GM12878 (cell line): ENCODE measurements around the gene STX10. TPM values are rescaled to one million over a fixed set of nuclear protein-coding genes. Genes with fewer than 3 reads are reported as not detected.

Experiments
- CEBPZ ChIP-seq: fragments of 150-350 bp; IDR thresholded peaks from 2 replicates; pipeline ENCODE4 v1.6.1; 2016; ENCODE audit warnings: low read depth, low read length
- DPF2 ChIP-seq: fragments of 450-650 bp; IDR thresholded peaks from 2 replicates; pipeline ENCODE4 v1.6.1; 2017; ENCODE audit warnings: mild to moderate bottlenecking
- EGR1 ChIP-seq, 2 experiments: IDR thresholded peaks; 1 replicate in 1 of 2; 2 replicates in 1 of 2; pipeline ENCODE4 v1.6.1; 2011 to 2012; ENCODE audit warnings: low read depth in 2 of 2, low read length in 2 of 2, borderline replicate concordance in 1 of 2, mild to moderate bottlenecking in 1 of 2, moderate library complexity in 1 of 2
- ELK1 ChIP-seq: IDR thresholded peaks from 2 replicates; pipeline ENCODE4 v1.6.1; 2012; ENCODE audit warnings: low read depth, low read length, improper control_type of control experiment
- ESRRA ChIP-seq: IDR thresholded peaks from 2 replicates; pipeline ENCODE4 v1.6.1; 2012; ENCODE audit warnings: mild to moderate bottlenecking, low read length, improper control_type of control experiment
- FOXK2 ChIP-seq: fragments of 450-650 bp; IDR thresholded peaks from 2 replicates; pipeline ENCODE4 v1.6.1; 2017; ENCODE audit warnings: mild to moderate bottlenecking, moderate library complexity
- GABPA ChIP-seq: IDR thresholded peaks from 2 replicates; pipeline ENCODE4 v1.6.1; 2014; ENCODE audit warnings: antibody characterized with exemption, low read depth, mild to moderate bottlenecking, inconsistent platforms
- HDAC2 ChIP-seq: fragments of 200-600 bp; sonication (generic); IDR thresholded peaks from 2 replicates; pipeline ENCODE4 v1.6.1; 2017
- JUND ChIP-seq: IDR thresholded peaks from 2 replicates; pipeline ENCODE4 v1.6.1; 2012; ENCODE audit warnings: low read depth, mild to moderate bottlenecking, low read length, improper control_type of control experiment, moderate library complexity
- KLF5 ChIP-seq: fragments of 450-650 bp; IDR thresholded peaks from 2 replicates; pipeline ENCODE4 v1.6.1; 2014; ENCODE audit warnings: mild to moderate bottlenecking; ENCODE audit not compliant: partially characterized antibody
- MAX ChIP-seq: IDR thresholded peaks from 2 replicates; pipeline ENCODE4 v1.6.1; 2012; ENCODE audit warnings: low read depth, low read length, improper control_type of control experiment
- MEF2A ChIP-seq: IDR thresholded peaks from 2 replicates; pipeline ENCODE4 v1.6.1; 2011; ENCODE audit warnings: low read depth, mild to moderate bottlenecking, low read length, moderate library complexity; ENCODE audit not compliant: insufficient read depth
- NR2C2 ChIP-seq: IDR thresholded peaks from 2 replicates; pipeline ENCODE4 v1.6.1; 2011; ENCODE audit warnings: borderline replicate concordance, low read depth; ENCODE audit not compliant: control insufficient read depth, insufficient read length
- NR2F1 ChIP-seq: fragments of 450-650 bp; conservative IDR thresholded peaks from 2 replicates; pipeline ENCODE4 v1.6.1; 2017; ENCODE audit warnings: mild to moderate bottlenecking
- POU2F2 ChIP-seq: IDR thresholded peaks from 3 replicates; pipeline ENCODE4 v1.6.1; 2011; ENCODE audit warnings: low read depth, mild to moderate bottlenecking, low read length, borderline replicate concordance
- SRF ChIP-seq, 2 experiments: IDR thresholded peaks; 2 replicates each; pipeline ENCODE4 v1.6.1; 2011; ENCODE audit warnings: low read depth in 2 of 2, low read length in 2 of 2, mild to moderate bottlenecking in 1 of 2, moderate library complexity in 1 of 2
- TAF1 ChIP-seq: IDR thresholded peaks from 2 replicates; pipeline ENCODE4 v1.6.1; 2011; ENCODE audit warnings: mild to moderate bottlenecking, low read depth, low read length, borderline replicate concordance
- ZBED1 ChIP-seq: IDR thresholded peaks from 2 replicates; pipeline ENCODE4 v1.6.1; 2016; ENCODE audit warnings: borderline replicate concordance
- ZBTB11 ChIP-seq: fragments of 450-650 bp; formaldehyde crosslinking; IDR thresholded peaks from 2 replicates; pipeline ENCODE4 v1.5.0; 2022; ENCODE audit warnings: mild to moderate bottlenecking, missing genetic modification characterization
- ZNF24 ChIP-seq: fragments of 450-650 bp; IDR thresholded peaks from 2 replicates; pipeline ENCODE4 v1.6.1; 2017; ENCODE audit warnings: antibody characterized with exemption, mild to moderate bottlenecking
- polyA plus RNA-seq, 11 experiments: library from polyadenylated mRNA; depleted of rRNA in 4 of 11; unstranded in 6 of 11; stranded (reverse) in 5 of 11; fragments of >200 nt; fragmentation: Nextera tagmentation in 4 of 11; fragmentation: Illumina TruSeq in 1 of 11; extraction: Ambion mirVana in 4 of 11; extraction: Trizol in 1 of 11; gene quantifications; 1 replicate in 1 of 11; 2 replicates in 10 of 11; pipeline versions ENCODE4 v1.2.1 to v1.2.3, GENCODE V29; 2011 to 2016; ENCODE audit warnings: inconsistent platforms in 2 of 11, missing spikeins in 2 of 11, low read depth in 1 of 11
- total RNA-seq, 4 experiments: library from RNA; depleted of rRNA in 3 of 4; stranded (reverse); fragments of >200 nt in 3 of 4; fragmentation: Illumina TruSeq in 1 of 4; extraction: Trizol in 1 of 4; gene quantifications; 2 replicates each; pipeline versions ENCODE4 v1.2.1 to v1.2.3, GENCODE V29; 2013 to 2021
- TF ChIP-seq, protein P1 (sequence below): fragments of 150-350 bp; IDR thresholded peaks from 2 replicates; pipeline ENCODE4 v1.6.1; 2014; ENCODE audit warnings: mild to moderate bottlenecking, low read depth, low read length

The STX10 gene
- total and polyA plus RNA-seq, 10 of the 15 experiments (the other 5 are each of a cell fraction or from before 2014, with no cell fraction given) = 0.56 to 76.1 (median 47.6) TPM

DNA sequence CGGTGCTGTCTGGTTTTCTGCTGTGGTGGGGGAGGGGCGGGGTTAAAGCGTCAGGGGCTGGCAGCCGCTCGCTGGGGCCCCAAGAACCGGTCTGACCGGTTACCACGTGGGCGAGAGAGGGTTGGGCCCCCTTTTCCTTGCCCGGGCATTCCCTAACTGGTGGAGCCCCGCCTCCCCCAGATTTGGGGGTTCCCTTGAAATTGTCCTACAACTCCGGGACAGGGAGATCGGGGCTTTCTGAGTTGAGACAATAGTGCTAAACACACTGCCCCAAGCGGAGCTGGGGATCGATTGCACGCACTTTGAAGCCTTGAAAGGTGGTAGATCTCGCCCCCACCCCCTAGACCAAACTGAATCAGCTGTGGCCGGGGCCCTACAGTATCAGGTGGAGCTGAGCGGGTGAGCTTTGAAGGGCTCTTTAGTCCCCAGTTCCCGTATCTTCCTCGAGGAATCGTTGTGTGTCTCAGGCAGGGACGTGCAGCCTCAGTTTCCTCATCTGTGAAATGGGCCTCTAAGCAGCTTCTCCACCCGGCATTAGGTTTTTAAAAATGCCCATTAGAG is 4.8 kb upstream of the STX10 start (continued):
- TF ChIP-seq, protein P1, sequence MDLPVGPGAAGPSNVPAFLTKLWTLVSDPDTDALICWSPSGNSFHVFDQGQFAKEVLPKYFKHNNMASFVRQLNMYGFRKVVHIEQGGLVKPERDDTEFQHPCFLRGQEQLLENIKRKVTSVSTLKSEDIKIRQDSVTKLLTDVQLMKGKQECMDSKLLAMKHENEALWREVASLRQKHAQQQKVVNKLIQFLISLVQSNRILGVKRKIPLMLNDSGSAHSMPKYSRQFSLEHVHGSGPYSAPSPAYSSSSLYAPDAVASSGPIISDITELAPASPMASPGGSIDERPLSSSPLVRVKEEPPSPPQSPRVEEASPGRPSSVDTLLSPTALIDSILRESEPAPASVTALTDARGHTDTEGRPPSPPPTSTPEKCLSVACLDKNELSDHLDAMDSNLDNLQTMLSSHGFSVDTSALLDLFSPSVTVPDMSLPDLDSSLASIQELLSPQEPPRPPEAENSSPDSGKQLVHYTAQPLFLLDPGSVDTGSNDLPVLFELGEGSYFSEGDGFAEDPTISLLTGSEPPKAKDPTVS = no peak
- TF ChIP-seq POU2F2 = peak; percentile 86; the same call in 2 of the 3 replicates
- TF ChIP-seq FOXK2 = no peak
- TF ChIP-seq HDAC2 = no peak
- TF ChIP-seq NR2F1 = no peak
- 0 out of 2 replicates have a peak, but pooled peaks have one; percentile 6 for TF ChIP-seq ZBTB11 (CRISPR knock-in tag)
- 0 out of 2 replicates have a peak, but pooled peaks have one; percentile 23 for TF ChIP-seq ELK1
- no peak for TF ChIP-seq KLF5
- TF ChIP-seq JUND = peak; percentile 10; the same call in 1 of the 2 replicates
- 0 out of 2 replicates have a peak, but pooled peaks have one; percentile 3 for TF ChIP-seq ZNF24
- peak; percentile 79; the same call in 1 of the 2 replicates for TF ChIP-seq ZBED1
- TF ChIP-seq DPF2 = no peak
- TF ChIP-seq ESRRA = peak; percentile 73; the same call in 1 of the 2 replicates
- TF ChIP-seq TAF1 = 0 out of 2 replicates have a peak, but pooled peaks have one; percentile 32
- no peak for TF ChIP-seq GABPA
- no peak for TF ChIP-seq MEF2A
- TF ChIP-seq CEBPZ = no peak
- TF ChIP-seq EGR1 (IDR thresholded peaks at IDR 0.05; ENCODE audit: borderline replicate concordance in 1 of 2, low read depth in 2 of 2, low read length in 2 of 2) = peak in 1 of 2 experiments; percentile 48; a peak in 1 of 3 replicates
- TF ChIP-seq NR2C2 = no peak
- peak; percentile 32; the same call in 1 of the 2 replicates for TF ChIP-seq MAX
- TF ChIP-seq SRF (IDR thresholded peaks at IDR 0.05; ENCODE audit: low read depth in 2 of 2, low read length in 2 of 2) = no peak
